Measurements from ENCODE around the gene BAIAP2.

The BAIAP2 gene

GRCh38 chr17:81037798-81038733 is 3.1 kb downstream of the BAIAP2 start:
- DNase-seq (ENCODE audit: low read depth) = no peak

GRCh38 chr17:81039096-81039495 is 4.1 kb downstream of the BAIAP2 start:
- no peak for DNase-seq (ENCODE audit: low read depth)

GRCh38 chr17:81039854-81040758 is 5.2 kb downstream of the BAIAP2 start:
- no peak for DNase-seq (ENCODE audit: low read depth)

- no peak for DNase-seq (ENCODE audit: low read depth)
Observed at GRCh38 chr17:81040791-81041337, 5.9 kb downstream of the BAIAP2 start.

- DNase-seq (ENCODE audit: low read depth) = no peak
Observed at GRCh38 chr17:81042606-81043005, 7.7 kb downstream of the BAIAP2 start.

GRCh38 chr17:81043319-81043724 is 8.4 kb downstream of the BAIAP2 start:
- DNase-seq (ENCODE audit: low read depth) = no peak

- DNase-seq (ENCODE audit: low read depth) = no peak
Observed at GRCh38 chr17:81043725-81044427, 8.9 kb downstream of the BAIAP2 start.

- no peak for DNase-seq (ENCODE audit: low read depth)
Observed at GRCh38 chr17:81044428-81044763, 9.4 kb downstream of the BAIAP2 start.

- DNase-seq (ENCODE audit: low read depth) = no peak
Observed at GRCh38 chr17:81044764-81045589, 10.0 kb downstream of the BAIAP2 start.

- no peak for DNase-seq (ENCODE audit: low read depth)
Observed at GRCh38 chr17:81045590-81046095, 10.7 kb downstream of the BAIAP2 start.

- DNase-seq (ENCODE audit: low read depth) = no peak
Observed at GRCh38 chr17:81046132-81046769, 11.3 kb downstream of the BAIAP2 start.

GRCh38 chr17:81046770-81047359 is 11.9 kb downstream of the BAIAP2 start:
- no peak for DNase-seq (ENCODE audit: low read depth)

GRCh38 chr17:81048827-81049371 is 13.9 kb downstream of the BAIAP2 start:
- no peak for DNase-seq (ENCODE audit: low read depth)

- DNase-seq (ENCODE audit: low read depth) = no peak
Observed at GRCh38 chr17:81049372-81049911, 14.5 kb downstream of the BAIAP2 start.

- no peak for DNase-seq (ENCODE audit: low read depth)
Observed at GRCh38 chr17:81049973-81050551, 15.1 kb downstream of the BAIAP2 start.

- DNase-seq (ENCODE audit: low read depth) = no peak
Observed at GRCh38 chr17:81050645-81051625, 16.0 kb downstream of the BAIAP2 start.

GRCh38 chr17:81052199-81052997 is 17.4 kb downstream of the BAIAP2 start:
- no peak for DNase-seq (ENCODE audit: low read depth)

Data from HS-5 (cell line).